Suprapubic skin (tissue), 4 donors: Measurements from ENCODE around the gene ROBO1.

ENCODE experiments used
- POLR2A ChIP-seq, 2 donors: fragments of 450-650 bp; IDR thresholded peaks; one replicate each; pipeline ENCODE4 v1.6.1; 2017; ENCODE audit warnings: antibody characterized with exemption in 2 of 2, mild to moderate bottlenecking in 2 of 2, moderate library complexity in 2 of 2
- POLR2AphosphoS5 ChIP-seq, 3 donors: sonication (generic); formaldehyde crosslinking; IDR thresholded peaks; one replicate each; pipeline ENCODE4 v1.6.1; 2017; ENCODE audit warnings: antibody characterized with exemption in 3 of 3
- TF ChIP-seq, protein P1 (sequence below), 2 donors: fragments of 200-600 bp in 1 of 2; fragments of 450-650 bp in 1 of 2; sonication (generic) in 1 of 2; IDR thresholded peaks; one replicate each; pipeline ENCODE4 v1.5.1; 2016 to 2019; ENCODE audit warnings: antibody characterized with exemption in 2 of 2, mild to moderate bottlenecking in 1 of 2, moderate library complexity in 1 of 2

DNA sequence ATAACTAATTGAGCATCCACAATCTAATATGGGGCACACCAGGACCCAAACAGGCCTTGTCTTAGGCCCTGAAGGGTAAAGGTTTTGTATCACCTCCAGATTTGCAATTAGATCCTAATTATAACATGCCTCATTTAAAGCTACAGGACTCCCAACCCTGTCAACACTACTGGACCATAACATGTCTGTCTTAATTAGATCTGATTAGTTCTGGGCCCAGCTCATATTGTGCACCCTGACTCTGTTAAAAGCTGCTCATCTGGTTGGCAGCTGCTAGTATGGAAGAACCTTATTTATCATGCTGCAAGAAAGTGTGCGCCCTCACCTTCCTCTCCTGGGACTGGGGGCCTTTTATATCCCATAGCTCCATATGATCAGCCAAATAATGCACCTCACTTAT, 457.8 kb downstream of the ROBO1 start:
- TF ChIP-seq POLR2A (IDR thresholded peaks at IDR 0.05) (no peak), POLR2AphosphoS5 (IDR thresholded peaks at IDR 0.05) (no peak)
- TF ChIP-seq, protein P1, sequence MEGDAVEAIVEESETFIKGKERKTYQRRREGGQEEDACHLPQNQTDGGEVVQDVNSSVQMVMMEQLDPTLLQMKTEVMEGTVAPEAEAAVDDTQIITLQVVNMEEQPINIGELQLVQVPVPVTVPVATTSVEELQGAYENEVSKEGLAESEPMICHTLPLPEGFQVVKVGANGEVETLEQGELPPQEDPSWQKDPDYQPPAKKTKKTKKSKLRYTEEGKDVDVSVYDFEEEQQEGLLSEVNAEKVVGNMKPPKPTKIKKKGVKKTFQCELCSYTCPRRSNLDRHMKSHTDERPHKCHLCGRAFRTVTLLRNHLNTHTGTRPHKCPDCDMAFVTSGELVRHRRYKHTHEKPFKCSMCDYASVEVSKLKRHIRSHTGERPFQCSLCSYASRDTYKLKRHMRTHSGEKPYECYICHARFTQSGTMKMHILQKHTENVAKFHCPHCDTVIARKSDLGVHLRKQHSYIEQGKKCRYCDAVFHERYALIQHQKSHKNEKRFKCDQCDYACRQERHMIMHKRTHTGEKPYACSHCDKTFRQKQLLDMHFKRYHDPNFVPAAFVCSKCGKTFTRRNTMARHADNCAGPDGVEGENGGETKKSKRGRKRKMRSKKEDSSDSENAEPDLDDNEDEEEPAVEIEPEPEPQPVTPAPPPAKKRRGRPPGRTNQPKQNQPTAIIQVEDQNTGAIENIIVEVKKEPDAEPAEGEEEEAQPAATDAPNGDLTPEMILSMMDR (IDR thresholded peaks at IDR 0.05): no peak
